WTC11 (cell line): Measurements from ENCODE around the gene PSMB2. TPM values are rescaled to one million over a fixed set of nuclear protein-coding genes. Genes with fewer than 3 reads are reported as not detected.

ENCODE experiments used
- ATAC-seq: fragments of 200-7000 bp; cut with Tn5 transposase; 2 replicates; pipeline ENCODE4 v1.10.0; 2021; ENCODE audit warnings: mild to moderate bottlenecking, moderate library complexity
- CTCF ChIA-PET: fragments of 300-600 bp; sonication (Branson Sonifier 250); formaldehyde crosslinking; loops from one replicate; lab custom pipeline; 2021; ENCODE audit warnings: antibody characterized with exemption; lab: Charles Lee
- POLR2A ChIA-PET: fragments of 350-600 bp; sonication (Branson Sonifier 250); formaldehyde crosslinking; loops from one replicate; lab custom pipeline; 2021; ENCODE audit warnings: antibody characterized with exemption; lab: Charles Lee
- DNase-seq: peaks from one replicate; pipeline ENCODE4 v3.0.0; 2021; ENCODE audit warnings: low spot score
- H3K27ac Mint-ChIP-seq: 2 replicates; pipeline ENCODE4 v1.8.0; 2021; ENCODE audit warnings: mixed read lengths
- H3K27me3 Mint-ChIP-seq: 2 replicates; pipeline ENCODE4 v1.8.0; 2021; ENCODE audit warnings: low read depth, mild to moderate bottlenecking, moderate library complexity, mixed read lengths
- H3K36me3 Mint-ChIP-seq: 2 replicates; pipeline ENCODE4 v1.8.0; 2021; ENCODE audit warnings: mixed read lengths
- H3K4me1 Mint-ChIP-seq: 2 replicates; pipeline ENCODE4 v1.8.0; 2022; ENCODE audit warnings: mixed read lengths
- H3K4me3 Mint-ChIP-seq: 2 replicates; pipeline ENCODE4 v1.8.0; 2021; ENCODE audit warnings: mild to moderate bottlenecking, moderate library complexity, mixed read lengths
- H3K9me3 Mint-ChIP-seq: 2 replicates; pipeline ENCODE4 v1.8.0; 2021; ENCODE audit warnings: mixed read lengths
- CBFB ChIP-seq: sonication (generic); formaldehyde crosslinking; IDR thresholded peaks from 2 replicates; pipeline ENCODE4 v1.8.1; 2022; ENCODE audit warnings: mild to moderate bottlenecking, low read depth, missing genetic modification reagents
- CTCF ChIP-seq: fragments of 200-600 bp; IDR thresholded peaks from 2 replicates; pipeline ENCODE4 v1.8.0; 2022; ENCODE audit warnings: antibody characterized with exemption
- E2F1 ChIP-seq: sonication (generic); formaldehyde crosslinking; IDR thresholded peaks from 2 replicates; pipeline ENCODE4 v1.8.0; 2022; ENCODE audit warnings: mild to moderate bottlenecking, missing genetic modification reagents
- ELF4 ChIP-seq: sonication (generic); formaldehyde crosslinking; IDR thresholded peaks from 2 replicates; pipeline ENCODE4 v1.8.1; 2022; ENCODE audit warnings: low read depth, mild to moderate bottlenecking, moderate library complexity, missing genetic modification reagents
- ETV6 ChIP-seq: sonication (generic); formaldehyde crosslinking; IDR thresholded peaks from 2 replicates; pipeline ENCODE4 v1.8.1; 2022; ENCODE audit warnings: mild to moderate bottlenecking, missing genetic modification reagents
- FOXP4 ChIP-seq: sonication (generic); formaldehyde crosslinking; IDR thresholded peaks from 2 replicates; pipeline ENCODE4 v1.8.0; 2022; ENCODE audit warnings: mild to moderate bottlenecking, missing genetic modification reagents
- GABPB1 ChIP-seq: sonication (generic); formaldehyde crosslinking; IDR thresholded peaks from 2 replicates; pipeline ENCODE4 v1.8.1; 2023; ENCODE audit warnings: mild to moderate bottlenecking, missing genetic modification reagents
- GTF2I ChIP-seq: fragments of 250-450 bp; sonication (Bioruptor Pico); conservative IDR thresholded peaks from 2 replicates; pipeline ENCODE4 v1.4.0; 2021; ENCODE audit warnings: mild to moderate bottlenecking
- HMGXB4 ChIP-seq: sonication (generic); formaldehyde crosslinking; IDR thresholded peaks from 2 replicates; pipeline ENCODE4 v1.8.1; 2023; ENCODE audit warnings: mild to moderate bottlenecking, moderate library complexity, missing genetic modification reagents
- MAX ChIP-seq: sonication (generic); formaldehyde crosslinking; IDR thresholded peaks from 2 replicates; pipeline ENCODE4 v1.8.0; 2022; ENCODE audit warnings: mild to moderate bottlenecking, missing genetic modification reagents
- MXD4 ChIP-seq: fragments of 250-450 bp; sonication (Bioruptor Pico); IDR thresholded peaks from 2 replicates; pipeline ENCODE4 v1.8.0; 2021; ENCODE audit warnings: mild to moderate bottlenecking, moderate library complexity, borderline replicate concordance
- MYBL2 ChIP-seq: sonication (generic); formaldehyde crosslinking; IDR thresholded peaks from 2 replicates; pipeline ENCODE4 v1.8.1; 2023; ENCODE audit warnings: mild to moderate bottlenecking, moderate library complexity, missing genetic modification reagents
- NFYB ChIP-seq: sonication (generic); formaldehyde crosslinking; conservative IDR thresholded peaks from 2 replicates; pipeline ENCODE4 v1.8.0; 2022; ENCODE audit warnings: low read depth, missing genetic modification reagents
- OVOL2 ChIP-seq: fragments of 250-450 bp; sonication (Bioruptor Pico); IDR thresholded peaks from 2 replicates; pipeline ENCODE4 v1.9.0; 2021; ENCODE audit warnings: mild to moderate bottlenecking, borderline replicate concordance
- SMAD3 ChIP-seq: sonication (generic); formaldehyde crosslinking; IDR thresholded peaks from 2 replicates; pipeline ENCODE4 v1.8.0; 2022; ENCODE audit warnings: missing genetic modification reagents, mild to moderate bottlenecking, borderline replicate concordance
- TEAD1 ChIP-seq: sonication (generic); formaldehyde crosslinking; IDR thresholded peaks from 2 replicates; pipeline ENCODE4 v1.8.0; 2022; ENCODE audit warnings: mild to moderate bottlenecking, missing genetic modification reagents
- TP53 ChIP-seq: sonication (generic); formaldehyde crosslinking; IDR thresholded peaks from 2 replicates; pipeline ENCODE4 v1.8.1; 2023; ENCODE audit warnings: mild to moderate bottlenecking, missing genetic modification reagents
- USF1 ChIP-seq: sonication (generic); formaldehyde crosslinking; IDR thresholded peaks from 2 replicates; pipeline ENCODE4 v1.8.0; 2022; ENCODE audit warnings: mild to moderate bottlenecking, missing genetic modification reagents
- ZBTB43 ChIP-seq: sonication (generic); formaldehyde crosslinking; IDR thresholded peaks from 2 replicates; pipeline ENCODE4 v1.8.1; 2023; ENCODE audit warnings: mild to moderate bottlenecking, missing genetic modification reagents
- ZMAT4 ChIP-seq: fragments of 250-450 bp; sonication (Bioruptor Pico); IDR thresholded peaks from 2 replicates; pipeline ENCODE4 v1.9.0; 2021; ENCODE audit warnings: mild to moderate bottlenecking
- ZNF232 ChIP-seq: sonication (generic); formaldehyde crosslinking; IDR thresholded peaks from 2 replicates; pipeline ENCODE4 v1.8.0; 2022; ENCODE audit warnings: mild to moderate bottlenecking, missing genetic modification reagents
- ZNF263 ChIP-seq: sonication (generic); formaldehyde crosslinking; IDR thresholded peaks from 2 replicates; pipeline ENCODE4 v1.8.1; 2022; ENCODE audit warnings: low read depth, mild to moderate bottlenecking, moderate library complexity, missing genetic modification reagents
- total RNA-seq: library from RNA; stranded (reverse); gene quantifications from 3 replicates; pipeline ENCODE4 v1.2.3, GENCODE V29; 2021

PSMB2 gene
- total RNA-seq, 1 experiment from 2014 or later = 76.7 TPM

GRCh38 chr1:35558374-35559316, 82.7 kb downstream of the PSMB2 start:
- POLR2A ChIA-PET = interaction anchor here (0.6 to 0.9 kb wide), 2 partner anchors 114 to 192 kb away, joined by 3 to 5 read pairs; no protein-coding TSS in a partner anchor
- DNase-seq = peak; percentile 49
- CTCF ChIA-PET = interaction anchor here (0.6 to 2.0 kb wide), 4 partner anchors 10 to 362 kb away, joined by 3 to 10 read pairs (median 5); no protein-coding TSS in a partner anchor
- ATAC-seq = peak; percentile 1; the same call in 1 of the 2 replicates
- Mint-ChIP-seq H3K27me3 (no peaks in the 10 kb centered on the region), H3K4me1 (peaks cover 35% of the 10 kb centered on the region), H3K4me3 (peak overlapping the region; percentile 98)
- TF ChIP-seq NFYB (CRISPR knock-in tag) = no peak
- TF ChIP-seq CTCF = no peak
- no peak for TF ChIP-seq ZNF263 (CRISPR knock-in tag)
- TF ChIP-seq GTF2I (CRISPR knock-in tag) = no peak
- TF ChIP-seq TP53 = no peak
- no peak for TF ChIP-seq OVOL2 (CRISPR knock-in tag)
- no peak for TF ChIP-seq SMAD3 (CRISPR knock-in tag)
- no peak for TF ChIP-seq ZBTB43 (CRISPR knock-in tag)
- no peak for TF ChIP-seq USF1 (CRISPR knock-in tag)
- TF ChIP-seq, all 79 proteins: peak for 0
- H3K27ac Mint-ChIP-seq = peak overlapping the region; percentile 96
- H3K36me3 Mint-ChIP-seq = peaks cover 17% of the 10 kb centered on the region
- H3K9me3 Mint-ChIP-seq = no peaks in the 10 kb centered on the region

GRCh38 chr1:35557611-35558373, 83.5 kb downstream of the PSMB2 start, which contains the start of gene NCDN:
Gene NCDN (plus strand): TSS chr1:35557799. CDS start chr1:35558191, 392 bp downstream.
- Mint-ChIP-seq H3K27me3 (no peaks in the 10 kb centered on the region), H3K27ac (peak within 1 kb of the TSS; percentile 96), H3K4me3 (peak within 1 kb of the TSS; percentile 98), H3K9me3 (no peaks in the 10 kb centered on the region), H3K36me3 (peaks cover 22% of the 10 kb centered on the region), H3K4me1 (peaks cover 41% of the 10 kb centered on the region)
- ChIA-PET POLR2A (interaction anchor here (0.5 to 1.9 kb wide), 5 partner anchors 15 to 278 kb away, joined by 3 to 9 read pairs (median 4); partner anchors contain the start of genes CLSPN and TFAP2E), CTCF (interaction anchor here (0.6 to 1.5 kb wide), 7 partner anchors 9 to 589 kb away, joined by 3 to 6 read pairs (median 4); partner anchors contain the start of gene CLSPN)
- peak; percentile 80 for ATAC-seq
- peak; percentile 98 for DNase-seq
- peak; percentile 15; the same call in 1 of the 2 replicates for TF ChIP-seq MYBL2
- peak; percentile 65 for TF ChIP-seq GABPB1 (CRISPR knock-in tag)
- TF ChIP-seq E2F1 = no peak
- no peak for TF ChIP-seq GTF2I (CRISPR knock-in tag)
- no peak for TF ChIP-seq MXD4 (CRISPR knock-in tag)
- no peak for TF ChIP-seq CBFB (CRISPR knock-in tag)
- TF ChIP-seq ZMAT4 = no peak
- no peak for TF ChIP-seq FOXP4 (CRISPR knock-in tag)
- TF ChIP-seq ZNF232 (CRISPR knock-in tag) = peak; percentile 27; the same call in 1 of the 2 replicates
- no peak; the same call in 1 of the 2 replicates for TF ChIP-seq TEAD1 (CRISPR knock-in tag)
- no peak for TF ChIP-seq ELF4 (CRISPR knock-in tag)
- no peak for TF ChIP-seq HMGXB4 (CRISPR knock-in tag)
- no peak; the same call in 1 of the 2 replicates for TF ChIP-seq ETV6
- TF ChIP-seq NFYB (CRISPR knock-in tag) = peak; percentile 100
- TF ChIP-seq MAX (CRISPR knock-in tag) = peak; percentile 87
